GM19239 (cell line): ENCODE measurements around the gene MISP.
"Not testable (repeated sequence)": the region's sequence is repeated elsewhere in the genome, so short reads cannot be mapped to it uniquely, and the experiment has no call there.

Experiments used
- DNase-seq: peaks from one replicate; pipeline ENCODE4 v3.0.0; 2011; ENCODE audit warnings: low spot score; ENCODE audit not compliant: insufficient read length
- FAIRE-seq: peaks from 2 replicates; lab custom pipeline; 2011; peaks lifted over from hg19 to GRCh38; lab: Jason Lieb, UNC

MISP gene

DNA sequence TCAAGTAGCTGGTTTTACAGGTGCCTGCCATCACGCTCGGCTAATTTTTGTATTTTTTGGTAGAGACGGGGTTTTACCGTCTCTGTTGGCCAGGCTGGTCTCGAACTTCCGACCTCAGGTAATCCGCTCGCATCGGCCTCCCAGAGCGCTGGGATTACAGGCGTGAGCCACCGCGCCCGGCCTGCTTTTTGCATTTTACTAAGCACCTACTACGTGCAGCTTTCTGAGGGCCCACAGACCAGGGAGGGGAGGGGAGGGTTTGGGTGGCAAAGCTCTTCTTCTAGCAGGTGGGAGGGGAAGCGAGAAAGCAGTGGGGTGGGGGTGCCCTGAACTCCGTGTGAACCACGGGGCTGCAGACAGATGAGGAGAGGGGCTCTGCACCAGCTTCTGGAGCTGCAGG lies 27.2 kb upstream of the MISP start:
- DNase-seq = no peak
- FAIRE-seq = no peak

DNA sequence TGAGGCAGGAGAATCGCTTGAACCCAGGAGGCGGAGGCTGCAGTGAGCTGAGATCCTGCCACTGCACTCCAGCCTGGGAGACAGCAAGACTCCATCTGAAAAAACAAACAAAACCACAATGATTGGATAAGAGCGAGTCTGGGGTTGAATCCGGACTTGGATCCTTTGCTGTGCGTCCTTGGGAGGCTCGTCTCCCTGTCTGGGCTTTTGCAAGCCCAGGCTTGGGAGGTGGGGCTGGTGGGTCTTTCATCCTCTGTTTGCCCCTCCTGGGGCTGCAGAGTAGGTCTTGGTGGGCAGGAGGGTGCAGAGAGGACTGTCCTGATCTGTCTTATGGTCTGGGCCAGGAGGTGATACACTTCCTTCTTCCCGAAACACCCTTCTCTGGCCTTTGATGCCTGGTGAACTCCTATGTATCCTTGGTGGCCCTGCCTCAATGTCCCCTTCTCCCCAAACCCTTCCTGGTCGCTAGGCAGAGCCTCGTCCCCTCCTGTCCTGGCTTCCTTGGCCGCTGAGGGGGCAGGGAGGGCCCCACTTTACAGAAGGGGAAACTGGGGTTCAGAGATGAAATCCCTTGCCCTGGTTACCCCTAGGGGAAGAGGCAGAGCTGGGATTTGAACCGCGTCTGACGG lies 25.3 kb upstream of the MISP start:
- FAIRE-seq = no peak
- DNase-seq = no peak

DNA sequence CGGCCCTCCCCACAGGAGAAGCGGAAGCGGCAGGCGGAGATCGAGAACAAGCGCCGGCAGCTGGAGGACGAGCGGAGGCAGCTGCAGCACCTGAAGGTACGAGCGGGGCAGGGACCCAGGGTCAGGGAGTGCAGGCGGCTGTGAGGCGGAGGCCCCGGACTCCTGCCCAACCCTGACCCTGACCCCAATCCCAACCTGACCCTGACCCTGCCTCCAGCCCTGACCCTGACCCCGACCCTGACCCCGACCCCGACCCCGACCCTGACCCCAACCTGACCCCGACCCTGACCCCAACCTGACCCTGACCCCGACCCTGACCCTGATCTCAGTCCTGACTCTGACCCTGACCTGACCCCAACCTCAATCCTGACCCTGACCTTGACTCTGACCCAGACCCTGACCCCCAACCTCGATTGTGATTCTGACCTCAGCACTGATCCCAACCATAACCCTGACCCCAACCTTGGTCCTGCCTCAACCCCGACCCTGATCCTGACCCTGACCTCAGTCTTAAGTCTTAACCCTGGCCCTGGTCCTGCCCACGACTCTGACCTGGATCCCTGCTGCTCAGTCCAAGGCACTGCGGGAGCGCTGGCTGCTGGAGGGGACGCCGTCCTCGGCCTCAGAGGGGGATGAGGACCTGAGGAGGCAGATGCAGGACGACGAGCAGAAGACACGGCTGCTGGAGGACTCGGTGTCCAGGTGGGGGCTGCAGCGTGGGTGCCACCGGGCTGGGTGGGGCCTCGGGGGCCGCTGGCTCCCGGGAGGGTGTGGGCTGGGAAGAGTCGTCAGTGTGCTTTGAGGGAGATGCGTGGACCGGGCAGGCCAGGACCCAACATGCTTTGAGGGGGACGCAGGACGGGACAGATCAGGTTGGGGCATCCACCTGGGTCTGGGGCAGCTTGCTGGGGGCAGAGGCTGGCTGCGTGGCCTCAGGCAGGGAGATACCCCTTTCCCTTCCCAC lies 23.6 kb upstream of the MISP start:
- DNase-seq (no peak), FAIRE-seq (no peak)

DNA sequence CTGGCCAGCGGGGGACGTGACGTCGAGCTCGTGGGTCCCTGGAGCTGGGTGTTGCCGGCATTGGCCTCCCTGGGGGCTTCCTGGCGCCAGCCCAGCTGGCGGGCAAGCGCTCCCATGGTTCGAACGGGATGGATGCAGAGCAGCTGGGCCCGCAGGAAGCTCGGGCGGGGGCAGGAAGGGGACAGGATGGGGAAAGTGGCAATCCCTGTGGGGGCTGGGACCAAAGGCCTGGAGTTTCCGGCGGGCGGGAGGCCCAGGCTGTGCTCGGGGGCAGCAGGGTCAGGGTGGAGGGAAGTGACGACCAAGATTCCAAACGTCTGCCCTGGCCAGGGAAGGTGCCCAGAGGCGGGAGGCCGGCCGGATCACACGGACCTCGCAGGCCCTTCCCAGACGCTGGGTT lies 22.9 kb upstream of the MISP start:
- DNase-seq = no peak
- no peak for FAIRE-seq

DNA sequence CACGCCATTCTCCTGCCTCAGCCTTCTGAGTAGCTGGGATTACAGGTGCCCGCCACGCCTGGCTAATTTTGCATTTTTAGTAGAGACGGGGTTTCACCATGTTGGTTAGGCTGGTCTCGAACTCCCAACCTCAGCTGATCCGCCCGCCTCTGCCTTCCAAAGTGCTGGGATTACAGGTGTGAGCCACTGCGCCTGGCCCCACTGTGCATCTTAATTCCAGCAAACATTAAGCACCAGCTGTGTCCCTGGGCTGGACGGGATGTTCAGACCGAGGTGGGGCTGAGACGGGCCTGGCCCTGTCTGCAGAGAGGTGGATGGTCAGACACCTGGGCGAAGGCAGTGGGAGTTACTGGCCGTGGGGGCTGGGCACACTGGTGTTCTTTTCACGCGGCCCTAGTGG lies 21.3 kb upstream of the MISP start:
- not testable (repeated sequence) for DNase-seq, FAIRE-seq

DNA sequence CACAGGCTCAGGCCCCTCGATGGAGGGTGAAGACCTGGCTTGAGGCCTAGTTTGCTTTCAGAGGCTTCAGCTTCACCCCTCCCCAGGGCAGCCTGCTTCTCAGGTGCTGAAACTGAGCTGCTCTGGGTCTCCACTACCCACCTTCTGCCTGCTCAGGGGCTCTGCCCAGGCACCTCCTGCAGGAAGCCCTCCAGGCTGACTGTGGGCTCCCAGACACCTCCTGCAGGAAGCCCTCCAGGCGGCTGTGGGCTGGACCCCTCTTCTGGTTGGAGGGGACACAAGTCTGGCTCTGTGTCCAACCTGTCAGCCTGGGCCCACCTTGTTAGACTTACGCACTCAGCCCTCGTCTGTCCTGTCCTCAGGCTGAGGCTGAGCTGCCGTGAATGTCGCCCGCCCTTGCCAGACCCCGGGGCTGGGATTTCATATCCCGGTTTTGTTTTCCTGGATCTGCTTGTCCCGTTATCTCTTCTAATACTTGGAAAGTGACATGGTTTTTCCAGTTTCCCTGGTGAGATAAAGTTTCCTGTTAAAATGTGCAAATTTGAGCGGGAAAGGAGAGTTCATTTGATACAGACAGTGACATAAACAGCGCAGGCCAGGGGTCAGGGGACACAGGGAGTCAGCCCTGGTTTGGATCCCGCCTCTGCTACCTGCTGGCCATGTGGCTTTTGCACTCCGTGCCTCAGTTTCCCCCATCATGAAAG lies 20.8 kb upstream of the MISP start:
- DNase-seq = no peak
- no peak for FAIRE-seq

DNA sequence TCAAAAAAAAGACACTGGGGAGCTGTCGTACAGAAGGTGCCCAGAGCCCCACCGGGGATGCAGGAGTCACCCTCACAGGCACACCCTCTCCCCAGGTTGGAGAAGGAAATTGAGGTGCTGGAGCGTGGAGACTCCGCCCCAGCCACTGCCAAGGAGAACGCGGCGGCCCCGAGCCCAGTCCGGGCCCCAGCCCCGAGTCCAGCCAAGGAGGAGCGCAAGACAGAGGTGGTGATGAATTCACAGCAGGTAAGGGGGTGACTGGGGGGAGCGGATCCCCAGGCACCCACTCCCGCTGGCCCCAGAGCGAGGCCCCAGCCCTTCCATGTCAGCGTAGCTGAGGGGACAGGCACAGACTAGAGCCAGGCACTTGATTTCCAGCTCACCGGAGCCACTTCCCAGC lies 19.9 kb upstream of the MISP start:
- FAIRE-seq = no peak
- no peak for DNase-seq

DNA sequence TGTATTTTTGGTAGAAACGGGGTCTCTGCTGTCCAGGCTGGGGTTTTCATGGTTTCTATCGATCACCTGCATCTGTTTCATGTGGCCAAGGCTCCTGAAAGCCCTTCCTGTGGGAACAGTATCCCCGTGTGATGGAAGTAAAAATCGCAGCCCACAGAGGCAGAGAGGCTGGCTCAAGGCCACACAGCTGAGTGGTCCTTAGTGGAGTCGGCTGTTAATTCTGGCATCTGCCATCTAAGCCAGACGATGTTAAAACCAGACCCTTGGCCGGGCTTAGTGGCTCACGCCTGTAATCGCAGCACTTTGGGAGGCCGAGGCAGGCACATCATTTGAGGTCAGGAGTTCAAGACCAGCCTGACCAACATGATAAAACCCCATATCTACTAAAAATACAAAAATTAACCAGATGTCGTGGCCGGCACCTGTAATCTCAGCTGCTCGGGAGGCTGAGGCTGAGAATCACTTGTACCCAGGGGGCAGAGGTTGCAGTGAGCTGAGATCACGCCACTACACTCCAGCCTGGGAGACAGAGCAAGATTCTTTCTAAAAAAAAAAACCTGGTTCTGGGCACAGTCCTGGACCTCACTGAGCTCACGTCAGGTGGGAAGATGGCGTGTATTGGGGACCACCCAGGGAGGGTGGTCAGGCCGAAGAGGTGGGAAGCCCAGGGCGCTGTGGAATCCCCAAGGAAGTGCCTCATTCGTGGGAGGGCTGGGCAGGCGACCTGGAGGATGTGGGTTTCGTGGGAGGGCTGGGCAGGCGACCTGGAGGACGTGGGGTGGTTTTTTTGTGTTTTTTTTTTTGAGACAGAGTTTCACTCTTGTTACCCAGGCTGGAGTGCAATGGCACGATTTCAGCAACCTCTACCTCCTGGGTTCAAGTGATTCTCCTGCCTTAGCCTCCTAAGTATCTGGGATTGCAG lies 18.5 kb upstream of the MISP start:
- FAIRE-seq (no peak), DNase-seq (no peak)

DNA sequence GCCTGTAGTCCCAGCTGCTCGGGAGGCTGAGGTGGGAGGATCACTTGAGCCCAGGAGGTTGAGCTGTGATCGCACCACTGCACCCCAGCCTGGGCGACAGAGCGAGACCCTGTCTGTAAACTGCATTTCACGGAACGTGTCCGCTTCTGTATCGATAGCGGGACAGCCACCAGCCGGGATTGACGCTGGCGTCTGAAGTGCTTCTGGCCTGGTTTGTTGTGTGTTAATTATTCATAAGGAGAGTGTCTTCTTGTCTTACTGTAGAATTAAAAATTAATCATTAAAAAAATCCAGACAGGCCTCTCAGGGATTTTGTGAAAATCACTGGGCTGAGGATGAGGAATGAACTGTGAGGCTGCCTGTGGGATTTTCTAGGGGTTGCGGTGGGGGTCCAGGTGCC lies 16.2 kb upstream of the MISP start:
- DNase-seq (no peak), FAIRE-seq (no peak)

DNA sequence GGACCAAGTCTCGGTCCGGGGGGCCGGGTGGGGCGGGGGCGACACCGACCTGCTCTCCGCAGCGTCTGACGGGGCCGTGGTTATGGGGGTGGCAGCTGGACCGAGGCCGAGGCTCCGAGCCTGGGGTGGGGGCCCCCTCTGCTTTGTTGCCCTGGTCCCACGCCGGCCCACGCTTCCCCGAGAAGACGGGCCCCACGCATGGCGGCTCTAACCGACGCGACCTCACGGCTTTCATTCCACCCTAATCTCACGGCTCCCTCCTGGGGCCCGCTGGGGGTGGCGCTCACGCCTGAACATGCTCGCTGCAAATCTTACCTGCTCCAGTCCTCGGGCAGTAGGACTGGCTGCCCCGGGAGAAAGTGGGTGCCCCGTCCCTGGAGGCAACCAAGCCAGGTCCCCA lies 14.8 kb upstream of the MISP start:
- no peak for DNase-seq
- no peak for FAIRE-seq

DNA sequence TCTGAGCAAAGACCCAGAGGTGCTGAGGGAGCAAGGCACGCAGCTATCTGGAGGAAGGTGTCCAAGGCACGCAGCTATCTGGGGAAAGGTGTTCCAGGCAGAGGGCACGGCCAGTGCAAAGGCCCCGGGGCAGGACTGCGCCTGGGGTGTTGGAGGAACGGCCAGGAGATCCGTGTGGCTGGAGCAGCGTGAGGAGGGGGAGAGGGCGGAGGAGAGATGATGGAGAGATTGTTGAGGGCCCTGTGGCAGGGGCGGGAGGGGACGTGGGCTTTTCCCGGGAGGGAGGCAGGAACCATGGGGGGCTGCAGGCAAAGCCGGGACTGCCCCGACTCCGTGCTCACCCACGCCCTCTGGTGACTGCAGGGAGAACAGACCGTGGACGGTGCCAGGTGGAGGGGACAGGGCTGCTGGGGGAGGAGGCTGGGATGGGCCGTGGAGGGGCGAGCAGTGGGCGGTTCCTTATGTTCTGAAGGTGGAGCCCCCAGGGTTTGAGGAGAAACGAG lies 13.3 kb upstream of the MISP start:
- FAIRE-seq (no peak), DNase-seq (peak; percentile 88)

DNA sequence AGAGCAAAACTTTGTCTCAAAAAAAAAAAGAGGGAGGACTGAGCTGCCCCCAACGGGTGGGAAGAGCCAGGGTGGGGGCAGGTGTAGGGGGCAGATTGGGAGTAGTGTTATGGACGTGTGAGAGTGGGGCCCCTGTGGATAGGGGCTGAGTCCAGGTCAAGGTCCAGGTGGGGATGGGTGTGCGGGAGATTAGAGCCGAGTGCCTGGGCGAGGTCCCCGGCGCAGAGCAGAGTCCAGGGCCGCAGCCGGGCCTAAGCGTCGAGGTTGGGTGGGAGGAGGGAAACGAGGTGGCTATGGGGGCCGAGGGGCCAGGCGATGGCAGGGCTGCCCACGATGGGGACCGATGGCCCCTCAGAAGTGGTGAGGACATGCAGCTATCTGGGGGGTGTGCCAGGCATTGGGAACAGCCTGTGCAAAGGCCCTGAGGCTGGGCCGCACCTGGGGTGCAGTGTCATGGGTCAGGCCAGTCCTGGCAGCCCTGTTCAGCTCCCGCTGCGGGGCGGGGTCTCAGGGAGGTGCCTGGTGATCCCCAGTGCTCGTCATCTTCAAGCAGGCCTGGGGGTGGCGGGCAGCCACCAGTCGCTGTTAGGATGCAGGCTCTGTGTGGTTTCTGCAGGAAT lies 12.3 kb upstream of the MISP start:
- DNase-seq (no peak), FAIRE-seq (no peak)

DNA sequence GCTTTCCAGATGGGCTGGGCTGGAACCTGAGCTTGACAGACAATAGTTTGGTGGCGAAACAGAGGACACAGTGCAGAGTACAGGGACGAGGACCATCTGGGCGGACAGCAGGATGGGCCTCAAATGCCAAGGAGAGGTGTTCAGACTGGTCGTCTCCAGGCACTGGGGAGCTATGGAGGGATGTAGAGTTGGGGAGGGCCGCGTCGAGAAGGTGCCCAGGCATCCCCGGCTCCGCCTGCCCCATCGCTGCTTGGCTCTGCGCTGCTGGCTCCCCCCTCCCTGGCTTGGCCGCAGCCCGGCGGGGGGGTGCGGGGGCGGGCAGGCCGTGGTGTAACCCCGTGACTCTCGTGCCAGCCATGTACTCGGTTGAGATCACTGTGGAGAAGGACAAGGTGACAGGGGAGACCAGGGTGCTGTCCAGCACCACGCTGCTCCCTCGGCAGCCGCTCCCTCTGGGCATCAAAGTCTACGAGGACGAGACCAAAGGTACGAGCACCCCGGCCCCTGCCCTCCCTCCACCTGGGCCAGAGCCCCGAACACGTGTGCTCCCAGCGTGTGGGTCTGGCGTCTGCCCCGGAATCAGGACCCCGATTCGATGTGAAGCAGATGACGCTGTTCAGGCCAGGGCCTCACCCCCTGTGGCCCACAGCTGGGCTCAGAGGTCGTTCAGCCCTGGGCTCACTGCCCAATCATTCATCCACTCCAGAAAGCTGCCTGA lies 10.8 kb upstream of the MISP start:
- FAIRE-seq = no peak

DNA sequence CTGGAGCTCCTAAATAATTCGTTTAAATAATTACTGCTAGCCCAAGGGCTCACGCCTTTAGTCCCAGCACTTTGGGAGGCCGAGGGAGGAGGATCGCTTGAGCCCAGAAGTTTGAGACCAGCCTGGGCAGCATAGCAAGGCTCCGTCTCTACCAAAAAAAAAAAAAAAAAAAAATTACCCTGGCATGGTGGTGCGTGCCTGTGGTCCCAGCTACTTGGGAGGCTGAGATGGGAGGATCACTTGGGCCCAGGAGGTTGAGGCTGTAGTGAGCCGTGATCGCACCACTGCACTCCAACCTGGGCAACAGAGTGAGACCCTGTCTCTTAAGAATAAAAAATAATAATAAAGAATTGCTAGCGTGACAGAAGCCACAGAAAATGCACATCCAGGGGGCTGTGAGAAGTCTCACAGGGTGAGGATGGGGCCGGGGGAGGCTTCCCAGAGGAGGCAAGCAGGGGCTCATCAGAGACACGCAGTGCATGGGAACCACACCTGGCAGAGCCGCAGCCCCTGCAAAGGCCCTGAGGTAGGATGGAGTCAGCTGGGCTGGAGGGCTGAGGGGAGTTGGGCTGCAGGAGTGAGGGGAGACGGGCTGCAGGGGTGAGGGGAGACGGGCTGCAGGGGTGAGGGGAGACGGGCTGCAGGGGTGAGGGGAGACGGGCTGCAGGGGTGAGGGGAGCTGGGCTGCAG lies 10.0 kb upstream of the MISP start:
- not testable (repeated sequence) for FAIRE-seq, DNase-seq

More for the DNA sequence above, 10.8 kb upstream of the MISP start:
- DNase-seq = no peak

DNA sequence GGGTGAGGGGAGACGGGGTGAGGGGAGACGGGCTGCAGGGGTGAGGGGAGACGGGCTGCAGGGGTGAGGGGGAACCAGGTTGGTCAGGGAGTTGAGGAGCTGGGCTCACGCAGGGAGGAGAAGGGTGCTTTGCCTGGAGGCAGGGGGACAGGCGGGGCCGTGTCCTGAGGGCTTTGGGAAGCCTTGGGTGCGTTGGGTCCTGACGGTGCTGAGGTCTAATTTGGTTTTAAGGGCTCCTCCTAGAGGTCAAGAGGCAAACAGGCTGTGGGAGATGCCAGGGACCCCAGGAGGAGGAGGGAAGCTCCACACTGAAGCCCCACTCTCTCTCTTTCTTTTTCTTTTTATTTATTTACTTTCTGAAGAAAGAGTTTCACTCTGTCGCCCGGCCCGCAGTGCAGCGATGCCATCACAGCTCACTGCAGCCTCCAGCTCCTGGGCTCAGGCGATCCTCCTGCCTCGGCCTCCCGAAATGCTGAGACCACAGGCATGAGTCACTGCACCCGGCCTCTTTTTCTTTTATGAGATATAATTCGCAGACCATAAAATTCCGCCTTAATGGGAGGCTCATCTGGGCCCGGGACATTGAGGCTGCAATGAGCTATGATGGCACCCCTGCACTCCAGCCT lies 9.3 kb upstream of the MISP start:
- DNase-seq = no peak
- no peak for FAIRE-seq

DNA sequence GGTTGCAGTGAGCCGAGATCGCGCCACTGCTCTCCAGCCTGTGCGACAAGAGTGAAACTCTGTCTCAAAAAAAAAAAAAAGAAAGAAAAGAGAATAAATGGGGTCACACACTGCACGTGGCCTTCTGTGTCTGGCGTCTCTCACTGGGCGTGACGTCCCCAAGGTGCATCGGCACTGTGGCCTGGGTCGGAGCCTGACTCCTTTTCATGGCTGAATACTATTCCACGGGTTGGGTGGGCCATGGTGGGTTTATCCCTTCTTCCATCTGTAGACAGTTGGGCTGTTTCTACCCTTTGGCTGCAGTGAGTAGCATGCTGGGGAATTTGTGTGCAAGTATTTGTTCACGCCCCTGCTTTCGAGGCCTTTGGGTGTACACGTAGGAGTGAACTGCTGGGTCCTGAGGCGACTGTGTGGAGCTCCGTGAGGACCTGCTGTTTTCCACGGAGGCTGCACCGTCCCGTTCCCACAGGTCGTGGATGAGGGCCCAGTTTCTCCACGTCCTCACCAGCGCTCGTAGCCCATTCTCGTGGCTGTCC lies 8.3 kb upstream of the MISP start:
- FAIRE-seq = no peak
- no peak for DNase-seq

DNA sequence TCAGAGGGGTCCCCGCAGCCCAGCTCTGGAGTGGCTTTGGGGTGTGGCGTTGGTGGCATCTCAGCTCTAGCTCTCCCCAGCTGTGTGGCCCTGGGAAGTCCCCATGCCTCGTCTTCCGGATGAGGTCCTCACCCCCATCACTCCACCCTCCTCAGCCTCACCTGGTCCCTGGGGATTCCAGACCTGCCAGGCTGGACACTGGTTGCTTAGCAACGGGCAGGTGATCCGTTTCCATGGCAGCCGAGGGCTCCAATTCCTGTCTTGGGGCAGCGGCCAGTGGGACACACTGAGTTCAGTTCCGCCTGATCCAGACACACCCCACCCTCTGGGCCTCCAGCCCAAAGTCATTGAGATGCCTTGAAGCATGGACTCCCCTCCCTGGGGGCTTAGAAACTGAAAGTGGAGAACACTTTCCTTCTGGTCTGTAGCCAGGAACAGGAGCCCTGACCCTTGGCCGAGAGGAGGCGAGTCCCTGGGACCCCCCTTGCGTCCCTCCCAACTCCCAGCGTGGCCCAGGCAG lies 7.7 kb upstream of the MISP start:
- DNase-seq = no peak
- FAIRE-seq = no peak
